ENCODE results near the gene SEZ6.

The SEZ6 gene

GRCh38 chr17:28953444-28954118 is 52.3 kb downstream of the SEZ6 start:
- Histone ChIP-seq H3K27me3 (ENCODE audit: control insufficient read depth in 1 of 2, insufficient read depth in 2 of 2, low read length in 2 of 2) (no peaks in the 10 kb centered on the region), H3K4me1 (ENCODE audit: control insufficient read depth, insufficient read depth, low read length) (peaks cover 23% of the 10 kb centered on the region), H3K9me3 (ENCODE audit: control insufficient read depth in 2 of 2, low read length in 2 of 2) (no peaks in the 10 kb centered on the region), H3K4me3 (ENCODE audit: low read length in 2 of 2) (no peak overlapping the region), H3K27ac (ENCODE audit: low read length) (peak overlapping the region; percentile 100), H3K9ac (ENCODE audit: low read length in 2 of 2) (no peak overlapping the region), H3K36me3 (ENCODE audit: control insufficient read depth in 2 of 2, insufficient read depth in 2 of 2, low read length in 2 of 2) (peaks cover 0 to 2% of the 10 kb centered on the region in 2 donors)

- H3K9me3 ChIP-seq (ENCODE audit: control insufficient read depth in 2 of 2, low read length in 2 of 2): no peaks in the 10 kb centered on the region
- H3K4me3 ChIP-seq (ENCODE audit: low read length in 2 of 2): peak overlapping the region; percentile 95 to 97
- no peaks in the 10 kb centered on the region for H3K36me3 ChIP-seq (ENCODE audit: control insufficient read depth in 2 of 2, insufficient read depth in 2 of 2, low read length in 2 of 2)
- H3K27ac ChIP-seq (ENCODE audit: low read length): peak overlapping the region; percentile 100
- H3K4me1 ChIP-seq (ENCODE audit: control insufficient read depth, insufficient read depth, low read length): peaks cover 28% of the 10 kb centered on the region
- peak overlapping the region; percentile 93 to 99 for H3K9ac ChIP-seq (ENCODE audit: low read length in 2 of 2)
- no peaks in the 10 kb centered on the region for H3K27me3 ChIP-seq (ENCODE audit: control insufficient read depth in 1 of 2, insufficient read depth in 2 of 2, low read length in 2 of 2)
These were observed 53.5 kb downstream of the SEZ6 start for GRCh38 chr17:28951991-28952975.

GRCh38 chr17:28951428-28951990 is 54.3 kb downstream of the SEZ6 start, which contains the start of gene PHF12:
TSS of gene PHF12 (minus strand) at chr17:28951518. CDS start at chr17:28950960, 558 bp downstream.
- Histone ChIP-seq H3K9ac (ENCODE audit: low read length in 2 of 2) (peak within 1 kb of the TSS; percentile 93 to 99), H3K9me3 (ENCODE audit: control insufficient read depth in 2 of 2, low read length in 2 of 2) (no peaks in the 10 kb centered on the region), H3K27ac (ENCODE audit: low read length) (peak within 1 kb of the TSS; percentile 100), H3K36me3 (ENCODE audit: control insufficient read depth in 2 of 2, insufficient read depth in 2 of 2, low read length in 2 of 2) (no peaks in the 10 kb centered on the region), H3K4me3 (ENCODE audit: low read length in 2 of 2) (peak within 1 kb of the TSS; percentile 95 to 97), H3K27me3 (ENCODE audit: control insufficient read depth in 1 of 2, insufficient read depth in 2 of 2, low read length in 2 of 2) (no peaks in the 10 kb centered on the region), H3K4me1 (ENCODE audit: control insufficient read depth, insufficient read depth, low read length) (peaks cover 35% of the 10 kb centered on the region)

GRCh38 chr17:28950752-28951427 is 54.9 kb downstream of the SEZ6 start:
- Histone ChIP-seq H3K36me3 (ENCODE audit: control insufficient read depth in 2 of 2, insufficient read depth in 2 of 2, low read length in 2 of 2) (no peaks in the 10 kb centered on the region), H3K4me1 (ENCODE audit: control insufficient read depth, insufficient read depth, low read length) (peaks cover 39% of the 10 kb centered on the region), H3K9me3 (ENCODE audit: control insufficient read depth in 2 of 2, low read length in 2 of 2) (no peaks in the 10 kb centered on the region), H3K27me3 (ENCODE audit: control insufficient read depth in 1 of 2, insufficient read depth in 2 of 2, low read length in 2 of 2) (no peaks in the 10 kb centered on the region), H3K9ac (ENCODE audit: low read length in 2 of 2) (peak overlapping the region; percentile 86 to 90), H3K27ac (ENCODE audit: low read length) (peak overlapping the region; percentile 91), H3K4me3 (ENCODE audit: low read length in 2 of 2) (peak overlapping the region; percentile 92 to 95)

- Histone ChIP-seq H3K9me3 (ENCODE audit: control insufficient read depth in 2 of 2, low read length in 2 of 2) (no peaks in the 10 kb centered on the region), H3K4me1 (ENCODE audit: control insufficient read depth, insufficient read depth, low read length) (peaks cover 43% of the 10 kb centered on the region), H3K27ac (ENCODE audit: low read length) (peak overlapping the region; percentile 91), H3K9ac (ENCODE audit: low read length in 2 of 2) (peak overlapping the region; percentile 86 to 90), H3K4me3 (ENCODE audit: low read length in 2 of 2) (peak overlapping the region; percentile 92 to 95), H3K36me3 (ENCODE audit: control insufficient read depth in 2 of 2, insufficient read depth in 2 of 2, low read length in 2 of 2) (no peaks in the 10 kb centered on the region), H3K27me3 (ENCODE audit: control insufficient read depth in 1 of 2, insufficient read depth in 2 of 2, low read length in 2 of 2) (no peaks in the 10 kb centered on the region)
These were observed 55.6 kb downstream of the SEZ6 start for GRCh38 chr17:28950017-28950751.

GRCh38 chr17:28949185-28950016 is 56.4 kb downstream of the SEZ6 start:
- peak overlapping the region; percentile 86 to 90 for H3K9ac ChIP-seq (ENCODE audit: low read length in 2 of 2)
- H3K27ac ChIP-seq (ENCODE audit: low read length): peak overlapping the region; percentile 91
- no peaks in the 10 kb centered on the region for H3K27me3 ChIP-seq (ENCODE audit: control insufficient read depth in 1 of 2, insufficient read depth in 2 of 2, low read length in 2 of 2)
- H3K4me3 ChIP-seq (ENCODE audit: low read length in 2 of 2): peak overlapping the region; percentile 92 to 95
- no peaks in the 10 kb centered on the region for H3K9me3 ChIP-seq (ENCODE audit: control insufficient read depth in 2 of 2, low read length in 2 of 2)
- H3K4me1 ChIP-seq (ENCODE audit: control insufficient read depth, insufficient read depth, low read length): peaks cover 47% of the 10 kb centered on the region
- H3K36me3 ChIP-seq (ENCODE audit: control insufficient read depth in 2 of 2, insufficient read depth in 2 of 2, low read length in 2 of 2): no peaks in the 10 kb centered on the region

- Histone ChIP-seq H3K9me3 (ENCODE audit: control insufficient read depth in 2 of 2, low read length in 2 of 2) (no peaks in the 10 kb centered on the region), H3K27me3 (ENCODE audit: control insufficient read depth in 1 of 2, insufficient read depth in 2 of 2, low read length in 2 of 2) (no peaks in the 10 kb centered on the region), H3K36me3 (ENCODE audit: control insufficient read depth in 2 of 2, insufficient read depth in 2 of 2, low read length in 2 of 2) (no peaks in the 10 kb centered on the region), H3K4me1 (ENCODE audit: control insufficient read depth, insufficient read depth, low read length) (peaks cover 47% of the 10 kb centered on the region), H3K27ac (ENCODE audit: low read length) (peak overlapping the region; percentile 91), H3K4me3 (ENCODE audit: low read length in 2 of 2) (peak overlapping the region; percentile 92 to 95), H3K9ac (ENCODE audit: low read length in 2 of 2) (peak overlapping the region; percentile 86 to 90)
These were observed 57.0 kb downstream of the SEZ6 start for GRCh38 chr17:28948873-28949184.

- Histone ChIP-seq H3K27me3 (ENCODE audit: control insufficient read depth in 1 of 2, insufficient read depth in 2 of 2, low read length in 2 of 2) (no peaks in the 10 kb centered on the region), H3K36me3 (ENCODE audit: control insufficient read depth in 2 of 2, insufficient read depth in 2 of 2, low read length in 2 of 2) (no peaks in the 10 kb centered on the region), H3K4me3 (ENCODE audit: low read length in 2 of 2) (peak overlapping the region; percentile 92 to 95), H3K9ac (ENCODE audit: low read length in 2 of 2) (peak overlapping the region; percentile 86 to 90), H3K4me1 (ENCODE audit: control insufficient read depth, insufficient read depth, low read length) (peaks cover 44% of the 10 kb centered on the region), H3K9me3 (ENCODE audit: control insufficient read depth in 2 of 2, low read length in 2 of 2) (no peaks in the 10 kb centered on the region), H3K27ac (ENCODE audit: low read length) (peak overlapping the region; percentile 91)
These were observed 57.5 kb downstream of the SEZ6 start for GRCh38 chr17:28948342-28948741.

- H3K27ac ChIP-seq (ENCODE audit: low read length): no peak overlapping the region
- peaks cover 0 to 3% of the 10 kb centered on the region in 2 donors for H3K36me3 ChIP-seq (ENCODE audit: control insufficient read depth in 2 of 2, insufficient read depth in 2 of 2, low read length in 2 of 2)
- no peaks in the 10 kb centered on the region for H3K27me3 ChIP-seq (ENCODE audit: control insufficient read depth in 1 of 2, insufficient read depth in 2 of 2, low read length in 2 of 2)
- peaks cover 37% of the 10 kb centered on the region for H3K4me1 ChIP-seq (ENCODE audit: control insufficient read depth, insufficient read depth, low read length)
- no peaks in the 10 kb centered on the region for H3K9me3 ChIP-seq (ENCODE audit: control insufficient read depth in 2 of 2, low read length in 2 of 2)
- H3K9ac ChIP-seq (ENCODE audit: low read length in 2 of 2): no peak overlapping the region
- no peak overlapping the region for H3K4me3 ChIP-seq (ENCODE audit: low read length in 2 of 2)
These were observed 58.2 kb downstream of the SEZ6 start for GRCh38 chr17:28947639-28948038.

Measured in stomach smooth muscle (tissue), 2 donors.